ENCODE data around the gene FAM78A. TPM values are rescaled to one million over a fixed set of nuclear protein-coding genes. Genes with fewer than 3 reads are reported as not detected.

FAM78A gene
- polyA plus RNA-seq, 1 donor from 2014 or later: 0.47 TPM

DNA sequence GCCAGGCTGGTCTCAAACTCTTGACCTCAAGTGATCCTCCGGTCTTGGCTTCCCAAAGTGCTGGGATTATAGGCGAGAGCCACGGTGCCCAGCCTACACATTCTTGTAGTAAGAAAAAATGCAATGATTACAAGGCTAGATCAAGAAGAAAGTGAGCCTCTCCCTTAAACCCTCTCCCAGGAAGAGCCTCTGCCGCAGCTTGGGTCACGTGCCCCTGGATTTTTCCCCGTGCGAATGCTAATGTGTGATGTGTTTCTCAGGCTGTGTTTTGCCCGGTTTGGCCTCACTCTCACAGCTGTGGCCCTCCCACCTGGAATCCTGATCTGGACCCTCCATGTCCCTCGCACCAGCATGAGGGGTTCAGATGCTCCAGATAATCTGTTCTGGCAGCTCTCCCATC is 20.1 kb upstream of the FAM78A start:
- no peaks in the 10 kb centered on the region for H3K9me2 ChIP-seq (ENCODE audit: insufficient read depth, low read length)
- no peaks in the 10 kb centered on the region for H4K20me1 ChIP-seq (ENCODE audit: insufficient read depth)
- H2AFZ ChIP-seq (ENCODE audit: low read depth, low read length): no peak overlapping the region
- H3K4me3 ChIP-seq (ENCODE audit: low read length): no peak overlapping the region
- no peaks in the 10 kb centered on the region for H3K9me3 ChIP-seq (ENCODE audit: low read length)
- H3K4me2 ChIP-seq (ENCODE audit: low read length): no peak overlapping the region
- no peak overlapping the region for H3K9ac ChIP-seq (ENCODE audit: low read length)
- H3K79me2 ChIP-seq (replicated peaks; ENCODE audit: insufficient read depth, low read length): no peaks in the 10 kb centered on the region
- H3F3A ChIP-seq (ENCODE audit: insufficient read depth, low read length, poor library complexity, severe bottlenecking): no peaks in the 10 kb centered on the region
- no peak for TF ChIP-seq POLR2AphosphoS5 (IDR thresholded peaks at IDR 0.05)
- no peak for TF ChIP-seq RAD21 (conservative IDR thresholded peaks at IDR 0.05)
- TF ChIP-seq TAF1 (IDR thresholded peaks at IDR 0.05; ENCODE audit: low read depth): no peak
- TF ChIP-seq CTCF (IDR thresholded peaks at IDR 0.05; ENCODE audit: poor library complexity, severe bottlenecking): no peak
- TF ChIP-seq SMC3 (conservative IDR thresholded peaks at IDR 0.05; ENCODE audit: poor library complexity): no peak
- no peak for TF ChIP-seq EZH2 (IDR thresholded peaks at IDR 0.05; ENCODE audit: borderline replicate concordance, insufficient read depth, low read length, poor library complexity, severe bottlenecking)
- TF ChIP-seq EP300 (conservative IDR thresholded peaks at IDR 0.05; ENCODE audit: poor library complexity, severe bottlenecking): no peak
- TF ChIP-seq, protein P1, sequence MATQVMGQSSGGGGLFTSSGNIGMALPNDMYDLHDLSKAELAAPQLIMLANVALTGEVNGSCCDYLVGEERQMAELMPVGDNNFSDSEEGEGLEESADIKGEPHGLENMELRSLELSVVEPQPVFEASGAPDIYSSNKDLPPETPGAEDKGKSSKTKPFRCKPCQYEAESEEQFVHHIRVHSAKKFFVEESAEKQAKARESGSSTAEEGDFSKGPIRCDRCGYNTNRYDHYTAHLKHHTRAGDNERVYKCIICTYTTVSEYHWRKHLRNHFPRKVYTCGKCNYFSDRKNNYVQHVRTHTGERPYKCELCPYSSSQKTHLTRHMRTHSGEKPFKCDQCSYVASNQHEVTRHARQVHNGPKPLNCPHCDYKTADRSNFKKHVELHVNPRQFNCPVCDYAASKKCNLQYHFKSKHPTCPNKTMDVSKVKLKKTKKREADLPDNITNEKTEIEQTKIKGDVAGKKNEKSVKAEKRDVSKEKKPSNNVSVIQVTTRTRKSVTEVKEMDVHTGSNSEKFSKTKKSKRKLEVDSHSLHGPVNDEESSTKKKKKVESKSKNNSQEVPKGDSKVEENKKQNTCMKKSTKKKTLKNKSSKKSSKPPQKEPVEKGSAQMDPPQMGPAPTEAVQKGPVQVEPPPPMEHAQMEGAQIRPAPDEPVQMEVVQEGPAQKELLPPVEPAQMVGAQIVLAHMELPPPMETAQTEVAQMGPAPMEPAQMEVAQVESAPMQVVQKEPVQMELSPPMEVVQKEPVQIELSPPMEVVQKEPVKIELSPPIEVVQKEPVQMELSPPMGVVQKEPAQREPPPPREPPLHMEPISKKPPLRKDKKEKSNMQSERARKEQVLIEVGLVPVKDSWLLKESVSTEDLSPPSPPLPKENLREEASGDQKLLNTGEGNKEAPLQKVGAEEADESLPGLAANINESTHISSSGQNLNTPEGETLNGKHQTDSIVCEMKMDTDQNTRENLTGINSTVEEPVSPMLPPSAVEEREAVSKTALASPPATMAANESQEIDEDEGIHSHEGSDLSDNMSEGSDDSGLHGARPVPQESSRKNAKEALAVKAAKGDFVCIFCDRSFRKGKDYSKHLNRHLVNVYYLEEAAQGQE (IDR thresholded peaks at IDR 0.05; ENCODE audit: borderline replicate concordance): no peak
- no peak overlapping the region for H3K27ac ChIP-seq (ENCODE audit: low read length)
- H3K27me3 ChIP-seq (ENCODE audit: insufficient read depth, low read depth, low read length): no peaks in the 10 kb centered on the region
- no peaks in the 10 kb centered on the region for H3K36me3 ChIP-seq (ENCODE audit: insufficient read depth, low read length)

DNA sequence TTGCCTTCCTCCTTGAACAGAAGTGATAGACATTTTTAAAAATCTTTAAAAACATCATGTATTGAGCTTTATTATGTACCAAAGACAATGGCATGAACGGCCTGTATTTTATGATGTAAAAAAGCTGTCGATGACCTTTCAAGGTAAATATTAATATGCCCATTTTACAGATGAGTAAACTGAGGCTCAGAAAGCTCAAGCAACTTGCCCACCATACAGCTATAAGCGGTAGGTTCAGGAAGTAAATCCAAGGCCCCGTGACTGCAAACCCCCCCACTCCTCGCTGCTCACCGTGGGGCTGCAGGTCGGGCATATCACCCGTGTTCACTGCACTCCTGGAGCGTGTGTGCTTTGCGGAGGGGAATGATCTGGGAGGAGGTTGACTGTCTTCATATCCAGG is 16.6 kb upstream of the FAM78A start:
- no peaks in the 10 kb centered on the region for H3K79me2 ChIP-seq (replicated peaks; ENCODE audit: insufficient read depth, low read length)
- H3K4me3 ChIP-seq (ENCODE audit: low read length): no peak overlapping the region
- no peaks in the 10 kb centered on the region for H4K20me1 ChIP-seq (ENCODE audit: insufficient read depth)
- H3K9ac ChIP-seq (ENCODE audit: low read length): no peak overlapping the region
- H3K27me3 ChIP-seq (ENCODE audit: insufficient read depth, low read depth, low read length): no peaks in the 10 kb centered on the region
- no peak overlapping the region for H2AFZ ChIP-seq (ENCODE audit: low read depth, low read length)
- no peaks in the 10 kb centered on the region for H3K9me3 ChIP-seq (ENCODE audit: low read length)
- H3K9me2 ChIP-seq (ENCODE audit: insufficient read depth, low read length): no peaks in the 10 kb centered on the region
- H3K27ac ChIP-seq (ENCODE audit: low read length): no peak overlapping the region
- H3K36me3 ChIP-seq (ENCODE audit: insufficient read depth, low read length): no peaks in the 10 kb centered on the region
- no peak overlapping the region for H3K4me2 ChIP-seq (ENCODE audit: low read length)
- TF ChIP-seq CTCF (IDR thresholded peaks at IDR 0.05; ENCODE audit: poor library complexity, severe bottlenecking) (no peak), SMC3 (conservative IDR thresholded peaks at IDR 0.05; ENCODE audit: poor library complexity) (no peak), POLR2AphosphoS5 (IDR thresholded peaks at IDR 0.05) (no peak), EZH2 (IDR thresholded peaks at IDR 0.05; ENCODE audit: borderline replicate concordance, insufficient read depth, low read length, poor library complexity, severe bottlenecking) (no peak), MXI1 (conservative IDR thresholded peaks at IDR 0.05; ENCODE audit: poor library complexity, severe bottlenecking) (no peak), RAD21 (conservative IDR thresholded peaks at IDR 0.05) (no peak), EP300 (conservative IDR thresholded peaks at IDR 0.05; ENCODE audit: poor library complexity, severe bottlenecking) (no peak), TAF1 (IDR thresholded peaks at IDR 0.05; ENCODE audit: low read depth) (no peak)
- TF ChIP-seq, protein P1 (IDR thresholded peaks at IDR 0.05; ENCODE audit: borderline replicate concordance): no peak
- H3F3A ChIP-seq (ENCODE audit: insufficient read depth, low read length, poor library complexity, severe bottlenecking): no peaks in the 10 kb centered on the region
